NCI-H82 treated with DMSO at 0.1 percent for 48 hours (cell line): ENCODE measurements around the gene N4BP2L2.

Experiments
- DNase-seq: peaks from one replicate; lab custom pipeline; 2025; ENCODE audit not compliant: unreplicated experiment; lab: John Stamatoyannopoulos, UW

Gene N4BP2L2

DNA sequence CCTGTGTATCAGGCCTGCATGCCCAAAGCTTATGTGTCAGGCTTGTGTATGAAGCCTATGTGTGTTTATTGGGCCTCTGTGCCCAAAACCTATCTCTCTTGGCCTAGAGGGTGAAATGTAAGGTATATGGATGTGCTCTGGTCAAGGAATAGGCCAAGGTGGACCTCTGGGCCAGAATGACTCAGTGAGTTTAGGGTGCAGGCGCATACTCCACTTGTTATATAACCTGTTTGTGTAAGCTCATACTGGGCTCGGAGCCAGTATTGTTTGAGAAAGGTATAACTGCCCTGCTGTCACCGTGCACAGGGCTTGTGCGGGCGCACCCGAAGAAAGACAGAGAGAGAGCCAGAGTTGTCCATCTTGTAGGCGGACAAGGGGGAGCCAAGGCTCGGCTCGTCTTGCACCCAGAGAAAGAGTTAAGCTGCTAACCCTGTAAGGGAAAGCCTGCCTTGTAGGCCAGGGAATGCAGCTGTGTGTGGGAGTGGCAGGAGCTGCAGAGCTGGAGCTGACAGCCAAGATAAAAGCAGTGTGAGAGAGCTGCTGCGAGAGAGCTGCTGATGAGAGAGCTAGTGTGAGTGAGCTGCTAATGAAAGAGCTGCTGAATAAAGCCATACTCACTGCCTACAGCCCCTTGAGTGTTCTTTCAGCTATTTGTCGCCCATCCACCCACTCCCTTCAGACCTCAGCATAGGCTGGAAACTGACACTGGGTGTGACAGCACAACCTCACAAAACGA, 67.2 kb downstream of the N4BP2L2 start:
- DNase-seq = no peak

DNA sequence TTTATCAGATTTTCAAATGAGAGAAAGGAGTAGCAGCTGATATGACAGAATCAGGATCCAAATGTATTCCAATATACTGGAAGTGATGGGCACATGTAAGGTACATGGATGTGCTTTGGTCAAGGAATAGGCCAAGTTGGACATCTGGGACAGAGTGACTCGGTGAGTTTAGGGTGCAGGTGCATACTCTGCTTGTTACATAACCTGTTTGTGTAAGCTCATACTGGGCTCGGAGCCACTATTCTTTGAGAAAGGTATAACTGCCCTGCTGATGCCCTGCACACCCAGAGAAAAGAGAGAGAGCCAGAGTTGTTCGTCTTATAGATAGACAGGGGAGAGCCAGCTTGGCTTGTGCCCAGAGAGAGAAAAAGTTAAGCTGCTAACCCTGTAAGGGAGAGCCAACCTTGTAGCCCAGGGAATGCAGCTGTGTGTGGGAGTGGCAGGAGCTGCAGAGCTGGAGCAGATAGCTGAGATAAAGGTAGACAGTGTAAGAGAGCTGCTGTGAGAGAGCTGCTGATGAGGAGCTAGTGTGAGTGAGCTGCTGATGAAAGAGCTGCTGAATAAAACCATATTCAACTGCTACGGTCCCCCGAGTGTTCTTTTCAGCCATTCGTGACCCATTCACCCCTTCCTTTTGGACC, 70.0 kb downstream of the N4BP2L2 start:
- no peak for DNase-seq

GRCh38 chr13:32456591-32456990, 82.0 kb downstream of the N4BP2L2 start:
- DNase-seq = no peak

DNA sequence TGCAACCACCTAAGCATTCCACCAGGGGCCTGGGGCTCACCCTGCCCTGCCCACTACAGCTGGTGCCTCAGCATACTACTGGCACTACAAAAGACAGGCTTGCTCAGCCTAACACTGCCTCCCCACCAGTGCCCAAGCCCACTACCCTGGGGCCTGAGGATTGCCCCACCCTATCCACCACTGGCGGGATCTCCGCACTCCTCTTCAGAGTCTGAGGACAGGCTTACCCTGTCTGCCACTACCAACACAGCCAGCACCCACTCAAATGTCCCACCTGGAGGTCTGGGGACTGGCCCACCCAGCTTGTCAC, 83.0 kb downstream of the N4BP2L2 start:
- DNase-seq = no peak

DNA sequence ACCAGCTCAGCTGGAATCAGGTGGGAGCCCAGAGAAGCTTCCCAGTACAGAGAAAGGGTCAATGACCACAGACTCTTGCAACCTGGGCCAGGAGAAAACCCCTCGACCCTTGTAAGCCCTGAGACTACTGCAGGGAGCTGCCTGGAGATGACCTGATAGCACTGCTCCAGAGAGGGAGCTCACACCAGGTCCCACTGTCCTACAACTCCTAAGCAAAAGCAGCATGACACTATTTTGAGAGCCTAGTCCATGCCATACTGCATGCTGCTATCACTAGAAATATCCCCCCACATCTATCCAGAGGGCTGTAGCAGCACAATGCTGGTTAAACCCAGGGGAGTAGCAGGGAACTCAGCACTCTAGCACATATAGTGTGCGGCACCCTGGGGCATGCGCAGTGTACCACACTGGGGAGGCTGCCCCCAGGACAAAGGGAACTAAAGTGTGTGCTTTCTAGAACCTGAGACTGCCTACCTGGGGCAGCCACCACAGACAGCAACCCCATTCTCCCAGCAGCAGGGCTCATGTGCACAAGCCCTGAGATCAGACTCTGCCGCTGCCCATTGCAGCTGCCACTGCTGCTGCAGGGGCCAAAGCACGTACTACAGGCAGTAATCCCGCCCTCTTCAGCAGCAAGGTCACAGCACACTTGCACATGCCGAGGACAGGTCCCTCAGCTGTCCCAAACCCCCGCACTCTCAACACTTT, 83.6 kb downstream of the N4BP2L2 start:
- DNase-seq = no peak

DNA sequence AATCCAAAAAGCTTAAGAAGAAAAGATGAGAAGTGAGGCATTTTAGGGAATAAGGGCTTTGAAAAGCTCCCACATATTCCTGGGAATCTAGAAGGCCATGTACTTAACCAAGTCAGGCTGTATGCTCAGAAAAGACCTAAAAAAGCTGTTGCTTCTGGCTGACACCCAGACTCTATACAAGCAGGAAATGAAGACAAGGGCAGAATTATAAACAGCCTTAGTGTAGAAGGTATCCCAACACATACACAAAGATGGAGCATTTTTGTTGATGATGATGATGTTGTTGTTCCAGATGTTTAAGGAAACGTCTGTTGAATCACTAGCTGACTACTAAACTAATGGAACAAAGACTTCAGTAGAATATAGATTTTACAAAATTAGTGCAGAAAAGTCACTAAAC, 84.6 kb downstream of the N4BP2L2 start:
- DNase-seq = no peak

GRCh38 chr13:32448972-32449371, 89.6 kb downstream of the N4BP2L2 start:
- no peak for DNase-seq

DNA sequence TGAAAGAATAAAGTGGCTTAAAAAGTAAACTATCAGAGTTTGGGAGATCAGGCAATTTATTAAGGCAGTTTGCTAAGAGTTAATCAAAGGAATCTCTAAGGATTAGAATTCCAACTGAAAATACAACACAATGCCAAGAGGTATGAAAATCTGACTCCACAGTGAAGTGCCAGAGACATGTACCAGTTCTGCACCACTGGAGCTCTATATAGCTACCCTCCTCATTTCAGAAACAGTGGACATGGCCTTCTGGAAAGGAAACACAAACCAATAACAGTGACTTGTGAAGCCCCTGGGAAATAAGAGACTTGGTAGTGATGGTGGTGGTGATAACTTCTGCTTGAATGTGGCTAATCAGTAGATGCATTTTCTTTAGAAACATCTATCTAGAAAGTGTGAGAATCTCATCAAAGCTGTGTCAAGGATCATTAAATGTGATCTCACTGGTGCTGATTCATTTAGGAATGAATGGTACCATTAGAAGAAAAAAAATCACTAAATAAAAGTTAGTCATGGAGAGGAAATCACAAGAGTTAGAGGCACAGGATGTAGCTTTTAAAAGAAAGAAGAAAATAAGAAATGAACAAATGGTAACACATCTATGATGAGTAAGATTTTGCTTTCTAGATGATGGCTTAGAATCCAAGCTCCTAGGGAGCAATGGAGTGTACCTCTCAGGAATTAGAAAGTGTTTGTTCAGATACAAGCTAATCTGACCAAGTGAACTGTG, 90.5 kb downstream of the N4BP2L2 start:
- DNase-seq = no peak

GRCh38 chr13:32446773-32447465, 91.7 kb downstream of the N4BP2L2 start:
- DNase-seq = peak; percentile 6

DNA sequence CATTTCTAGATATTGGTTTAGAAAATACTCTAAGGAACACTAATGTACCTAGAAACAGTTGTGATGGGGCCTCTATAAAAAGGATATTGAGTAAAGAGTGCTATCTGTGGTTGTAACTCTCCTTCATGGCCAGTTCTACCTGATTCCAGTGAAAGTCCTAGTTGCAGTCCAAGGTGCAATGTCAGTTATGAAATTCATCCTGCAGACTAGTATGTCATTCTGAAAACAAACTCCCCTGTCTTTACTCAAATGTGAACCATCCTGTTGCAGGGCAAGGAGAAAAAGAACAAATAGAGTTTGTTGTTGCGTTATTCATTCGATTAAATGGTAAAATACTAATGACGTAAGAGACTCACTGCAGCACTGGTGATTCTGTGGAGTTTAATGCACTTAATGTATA, 92.4 kb downstream of the N4BP2L2 start:
- DNase-seq = no peak

DNA sequence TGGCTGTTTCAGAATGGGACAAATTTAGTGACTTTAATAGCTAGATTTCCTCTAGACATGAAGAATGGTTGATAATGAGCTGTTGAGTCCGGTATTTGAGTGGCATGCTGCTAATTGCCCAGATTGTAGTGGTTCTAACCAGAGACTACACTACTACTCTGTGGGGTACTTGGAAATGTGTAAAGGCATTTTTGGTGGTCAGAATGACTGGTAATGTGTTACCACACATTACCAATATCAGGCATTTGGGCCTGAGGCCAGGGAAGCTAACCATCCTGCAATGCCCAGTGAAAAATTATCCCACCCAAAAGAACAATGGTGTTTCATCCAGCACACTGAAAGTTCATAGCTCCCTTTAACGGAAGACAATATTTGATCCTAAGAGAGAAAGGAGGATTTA, 93.1 kb downstream of the N4BP2L2 start:
- no peak for DNase-seq

DNA sequence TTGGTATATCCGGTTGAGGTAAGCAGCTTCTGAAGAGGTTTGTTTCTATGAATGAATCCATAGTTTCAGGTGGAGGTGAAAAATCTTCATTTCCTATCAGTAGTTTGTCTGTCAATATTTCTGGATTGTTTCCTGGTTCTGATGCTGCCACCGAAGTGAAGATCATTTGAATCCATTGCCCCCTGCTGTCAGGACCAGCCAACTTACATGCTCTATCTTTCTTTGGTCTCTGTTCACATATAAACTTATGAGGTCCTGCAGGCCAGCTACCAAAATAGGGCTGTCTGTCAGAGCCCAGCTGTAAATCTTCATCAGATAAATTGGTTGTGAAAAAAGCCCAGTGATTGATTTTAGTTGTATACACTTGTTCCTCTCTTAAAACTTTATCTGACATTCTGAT, 95.5 kb downstream of the N4BP2L2 start:
- no peak for DNase-seq

GRCh38 chr13:32438871-32439270, 99.7 kb downstream of the N4BP2L2 start:
- DNase-seq = no peak

DNA sequence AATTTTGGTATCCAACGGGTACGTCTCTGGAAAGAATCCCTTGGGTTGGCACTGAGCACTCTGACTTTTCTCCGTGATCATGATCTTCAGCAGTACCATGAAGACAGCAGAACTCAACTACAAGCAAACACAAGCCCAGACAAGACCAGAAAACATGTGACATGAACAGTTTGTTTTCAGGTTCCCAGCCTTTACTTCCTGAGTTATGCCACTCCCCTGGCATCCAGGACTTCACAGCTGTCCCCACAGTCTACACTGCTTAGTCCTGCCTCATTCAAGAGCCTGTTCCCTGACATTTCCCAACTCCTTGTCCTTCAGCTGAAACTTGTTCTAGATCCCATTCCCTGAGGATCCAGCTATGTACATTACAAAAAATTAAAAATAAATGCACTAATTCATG, 105.7 kb downstream of the N4BP2L2 start:
- no peak for DNase-seq

DNA sequence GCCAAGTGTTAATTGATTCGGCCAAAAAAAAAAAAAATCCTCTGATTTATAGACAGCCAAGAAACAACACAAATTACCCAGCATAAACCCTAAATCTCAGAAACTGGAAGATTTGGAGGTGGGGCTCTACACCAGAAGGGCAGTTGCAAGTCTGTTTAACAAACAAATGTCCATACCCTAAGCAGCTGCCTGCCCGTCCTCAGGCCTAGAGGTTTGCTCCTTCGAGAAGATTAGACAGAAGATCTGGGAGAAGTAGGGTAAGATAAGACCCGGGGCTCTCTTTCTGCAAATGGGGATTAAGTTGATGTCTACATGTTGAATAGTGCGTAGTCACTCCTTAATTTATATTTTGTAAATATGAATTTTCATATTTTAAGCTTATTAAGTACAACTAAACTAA, 107.2 kb downstream of the N4BP2L2 start:
- no peak for DNase-seq

DNA sequence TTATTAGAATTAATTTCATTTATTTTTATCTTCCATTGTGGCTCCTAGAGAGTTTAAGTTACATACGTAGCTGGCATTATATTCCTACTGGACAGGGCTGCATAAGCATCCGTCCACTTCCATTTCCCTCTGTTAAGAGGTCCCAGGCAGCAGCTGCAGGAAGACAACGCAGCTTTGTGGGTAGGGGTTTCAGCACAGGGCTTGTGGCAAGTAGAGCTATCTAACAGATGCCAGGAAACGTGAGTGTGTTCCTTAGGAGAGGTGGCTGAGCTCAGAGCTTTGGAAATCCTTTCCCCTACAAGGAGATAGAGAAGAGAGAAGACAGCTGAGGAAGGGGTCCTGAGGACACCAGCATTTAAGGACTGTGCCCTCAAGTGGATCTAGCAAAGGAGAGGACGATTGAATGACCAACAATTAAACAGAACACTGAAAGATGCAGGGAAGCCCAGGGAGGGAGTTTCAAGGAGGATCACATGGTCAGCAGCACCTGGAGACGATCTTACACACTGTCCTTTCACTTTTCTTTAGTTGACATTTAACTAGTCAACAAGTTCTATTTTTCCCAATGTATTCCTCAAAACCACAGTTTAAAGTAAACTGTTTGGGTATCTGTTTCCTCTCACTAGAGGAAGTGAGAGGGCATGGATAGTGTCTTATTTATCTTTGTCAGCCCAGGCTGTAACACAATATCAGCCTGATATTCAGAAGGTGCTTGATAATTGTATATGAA, 108.4 kb downstream of the N4BP2L2 start:
- no peak for DNase-seq

- DNase-seq = no peak
Measured at GRCh38 chr13:32429433-32429909, 109.1 kb downstream of the N4BP2L2 start.

GRCh38 chr13:32428581-32429432, 109.8 kb downstream of the N4BP2L2 start:
- no peak for DNase-seq

- no peak for DNase-seq
Measured at GRCh38 chr13:32427852-32428580, 110.6 kb downstream of the N4BP2L2 start, which contains the start of gene N4BP2L1. TSS of gene N4BP2L1 (minus strand) at chr13:32428130. CDS start at chr13:32428082, 48 bp downstream.
